IMR-90 (cell line): ENCODE data around the gene CENPS. TPM values are rescaled to one million over a fixed set of nuclear protein-coding genes. Genes with fewer than 3 reads are reported as not detected.
A peak's percentile ranks its signal among the peaks of the same experiment; 100 is the strongest.

ENCODE experiments used
- ATAC-seq: fragments of 200-7000 bp; cut with Tn5 transposase; 2 replicates; pipeline ENCODE4 v1.9.1; 2020; ENCODE audit warnings: low read depth, mild to moderate bottlenecking, moderate library complexity
- BruUV-seq: library from RNA; stranded (reverse); fragments of 400-500 nt; replicated peaks from 2 replicates; lab custom pipeline; 2021; lab: Mats Ljungman, UMichigan
- CTCF ChIA-PET: fragments of 300-600 bp; formaldehyde crosslinking; extraction: SDS; loops from one replicate; lab custom pipeline; 2021; ENCODE audit warnings: antibody characterized with exemption; lab: Yijun Ruan, JAX
- POLR2A ChIA-PET: fragments of 300-600 bp; sonication (Branson Sonifier 250); formaldehyde crosslinking; loops from one replicate; lab custom pipeline; 2022; ENCODE audit warnings: antibody characterized with exemption; ENCODE audit not compliant: unreplicated experiment; lab: Charles Lee
- DNase-seq: peaks from one replicate; pipeline ENCODE4 v3.0.0; 2013
- H2AFZ ChIP-seq: replicated peaks from 2 replicates; pipeline ENCODE3; 2013; ENCODE audit warnings: low read length, mild to moderate bottlenecking; ENCODE audit not compliant: poor library complexity
- H2AK5ac ChIP-seq: 2 replicates; pipeline ENCODE4 v1.6.1; 2013; ENCODE audit warnings: low read depth, low read length, inconsistent platforms
- H2AK9ac ChIP-seq: replicated peaks from 2 replicates; pipeline ENCODE3; 2013; ENCODE audit warnings: mild to moderate bottlenecking, low read depth, low read length, moderate library complexity; ENCODE audit not compliant: poor library complexity
- H2BK120ac ChIP-seq: 2 replicates; pipeline ENCODE4 v1.6.1; 2013; ENCODE audit warnings: low read depth, low read length, inconsistent platforms
- H2BK15ac ChIP-seq: 3 replicates; pipeline ENCODE4 v1.6.1; 2013; ENCODE audit warnings: low read depth, low read length, inconsistent platforms
- H2BK20ac ChIP-seq: 2 replicates; pipeline ENCODE4 v1.6.1; 2013; ENCODE audit warnings: low read depth, mild to moderate bottlenecking, inconsistent platforms, low read length, moderate library complexity
- H2BK5ac ChIP-seq: 2 replicates; pipeline ENCODE4 v1.6.1; 2013; ENCODE audit warnings: mild to moderate bottlenecking, low read depth, low read length, inconsistent platforms; ENCODE audit not compliant: poor library complexity, severe bottlenecking
- H3K14ac ChIP-seq: replicated peaks from 2 replicates; pipeline ENCODE4 v1.6.1; 2013; ENCODE audit warnings: low read depth, low read length, inconsistent platforms
- H3K18ac ChIP-seq: 2 replicates; pipeline ENCODE4 v1.6.1; 2013; ENCODE audit warnings: low read depth, low read length, control low read depth
- H3K23ac ChIP-seq: 2 replicates; pipeline ENCODE4 v1.6.1; 2013; ENCODE audit warnings: low read depth, low read length, inconsistent platforms
- H3K27ac ChIP-seq: 2 replicates; pipeline ENCODE4 v1.5.1; 2013; ENCODE audit warnings: mild to moderate bottlenecking, control low read depth, low read length; ENCODE audit not compliant: insufficient read depth
- H3K27me3 ChIP-seq: 2 replicates; pipeline ENCODE4 v1.6.1; 2013; ENCODE audit warnings: low read length; ENCODE audit not compliant: control insufficient read depth, insufficient read depth
- H3K36me3 ChIP-seq: 2 replicates; pipeline ENCODE4 v1.6.1; 2013; ENCODE audit warnings: low read length, mixed read lengths; ENCODE audit not compliant: control insufficient read depth, insufficient read depth
- H3K4ac ChIP-seq: 2 replicates; pipeline ENCODE4 v1.6.1; 2013; ENCODE audit warnings: low read depth, low read length, inconsistent platforms
- H3K4me1 ChIP-seq: 2 replicates; pipeline ENCODE4 v1.6.1; 2013; ENCODE audit warnings: low read length, mixed read lengths; ENCODE audit not compliant: control insufficient read depth, insufficient read depth
- H3K4me2 ChIP-seq: 2 replicates; pipeline ENCODE4 v1.6.1; 2013; ENCODE audit warnings: low read depth, mild to moderate bottlenecking, control low read depth, low read length, moderate library complexity
- H3K4me3 ChIP-seq: 2 replicates; pipeline ENCODE4 v1.5.1; 2013; ENCODE audit warnings: low read depth, mild to moderate bottlenecking, control low read depth, low read length, moderate library complexity; ENCODE audit not compliant: insufficient read depth
- H3K56ac ChIP-seq: 2 replicates; pipeline ENCODE4 v1.6.1; 2013; ENCODE audit warnings: low read length, inconsistent platforms; ENCODE audit not compliant: insufficient read depth; ENCODE audit errors: extremely low read depth
- H3K79me1 ChIP-seq, 2 experiments: 2 replicates each; pipeline ENCODE4 v1.6.1; 2013; ENCODE audit warnings: low read length in 2 of 2, inconsistent platforms in 1 of 2, low read depth in 1 of 2
- H3K9ac ChIP-seq: 2 replicates; pipeline ENCODE4 v1.6.1; 2013; ENCODE audit warnings: low read depth, low read length, control low read depth
- H3K9me1 ChIP-seq: 2 replicates; pipeline ENCODE4 v1.6.1; 2013; ENCODE audit warnings: low read length, inconsistent platforms; ENCODE audit not compliant: insufficient read depth
- H3K9me3 ChIP-seq: 2 replicates; pipeline ENCODE4 v1.6.1; 2013; ENCODE audit warnings: low read length; ENCODE audit not compliant: control insufficient read depth, insufficient read depth
- H4K20me1 ChIP-seq: 2 replicates; pipeline ENCODE4 v1.6.1; 2013; ENCODE audit warnings: low read length, inconsistent platforms; ENCODE audit not compliant: insufficient read depth
- H4K5ac ChIP-seq: 2 replicates; pipeline ENCODE4 v1.6.1; 2013; ENCODE audit warnings: mild to moderate bottlenecking, low read depth, low read length, control low read depth
- H4K8ac ChIP-seq, 2 experiments: 2 replicates each; pipeline ENCODE4 v1.6.1; 2013; ENCODE audit warnings: low read depth in 2 of 2, low read length in 2 of 2, control low read depth in 1 of 2, inconsistent platforms in 1 of 2
- H4K91ac ChIP-seq: 2 replicates; pipeline ENCODE4 v1.6.1; 2013; ENCODE audit warnings: low read depth, low read length, inconsistent platforms; ENCODE audit not compliant: insufficient read depth
- CEBPB ChIP-seq: IDR thresholded peaks from 2 replicates; pipeline ENCODE4 v1.6.1; 2012; ENCODE audit warnings: low read depth, low read length, improper control_type of control experiment
- MAFK ChIP-seq: IDR thresholded peaks from 2 replicates; pipeline ENCODE4 v1.6.1; 2012; ENCODE audit warnings: low read depth, low read length, improper control_type of control experiment
- WGBS, 2 experiments: methylation state at CpG; one replicate each; pipeline versions ENCODE4 v1.1.5 to v1.1.7; 2013; ENCODE audit warnings: missing lambda C conversion rate in 2 of 2; ENCODE audit not compliant: insufficient read length in 1 of 2; ENCODE audit errors: extremely low coverage in 2 of 2; 5-methylcytosine and 5-hydroxymethylcytosine counted together
- dilution Hi-C: fragments of 300-500 bp; cut with HindIII; formaldehyde crosslinking; loops from one replicate; pipeline ENCODE4 v1.14.3; 2018; ENCODE audit warnings: low sequenced_read_pairs; ENCODE audit not compliant: unreplicated experiment
- in situ Hi-C: fragments of 300-500 bp; cut with MboI; formaldehyde crosslinking; loops from 3 replicates; pipeline ENCODE4 v1.14.3; 2019; ENCODE audit warnings: low sequenced_read_pairs, inconsistent platforms, mixed read lengths
- intact Hi-C: fragments of 100-400 bp; cut with micrococcal nuclease; formaldehyde crosslinking; loops from 2 replicates; pipeline ENCODE4 v1.10.0; 2022
- polyA plus RNA-seq, 3 experiments: library from polyadenylated mRNA; depleted of rRNA; stranded (reverse); fragments of >200 nt; gene quantifications; 2 replicates each; pipeline ENCODE4 v1.2.3, GENCODE V29; 2012; ENCODE audit warnings: low replicate concordance in 1 of 3
- total RNA-seq: library from RNA; depleted of rRNA; stranded (reverse); fragments of >200 nt; gene quantifications from 2 replicates; pipeline ENCODE4 v1.2.3, GENCODE V29; 2012

CENPS gene
- total and polyA plus RNA-seq, 2 of the 4 experiments (the other 2 are of a cell fraction): 9.9 to 12.3 TPM

DNA sequence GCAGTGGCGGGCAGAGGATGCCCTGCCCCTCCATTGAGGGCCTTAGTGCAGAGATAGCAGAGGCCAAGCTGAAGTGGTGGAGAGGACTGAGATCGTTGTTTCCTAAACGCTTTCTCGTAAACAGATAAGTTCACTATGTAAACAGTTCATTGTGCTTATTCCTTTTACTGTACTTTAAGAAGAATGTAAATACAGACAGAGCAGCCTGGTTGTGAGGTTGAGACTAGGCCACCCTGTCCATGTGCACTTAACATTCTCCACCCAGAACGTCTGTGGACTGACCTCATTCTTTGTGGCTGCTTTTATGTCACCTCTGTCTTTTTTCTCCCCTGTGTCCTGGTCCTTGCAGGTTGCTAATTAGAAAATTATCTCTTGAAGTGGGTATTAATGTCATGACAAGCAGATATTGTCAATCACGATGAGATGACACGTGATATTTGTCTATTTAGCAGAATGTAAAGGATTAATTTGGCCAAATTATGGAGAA is 8.5 kb downstream of the CENPS start:
- Histone ChIP-seq H2BK120ac (no peak overlapping the region), H4K91ac (no peak overlapping the region), H3K18ac (no peak overlapping the region), H3K56ac (no peak overlapping the region), H3K9me1 (no peaks in the 10 kb centered on the region), H3K14ac (no peak overlapping the region), H2AK9ac (no peak overlapping the region), H2BK20ac (no peak overlapping the region), H3K9me3 (no peaks in the 10 kb centered on the region), H2AK5ac (no peak overlapping the region), H3K4me1 (peaks cover 2% of the 10 kb centered on the region; the same call in 1 of the 2 replicates), H2BK5ac (no peak overlapping the region), H3K27me3 (no peaks in the 10 kb centered on the region), H2BK15ac (no peak overlapping the region), H4K5ac (no peak overlapping the region), H3K9ac (no peak overlapping the region), H4K8ac (no peak overlapping the region), H4K20me1 (no peaks in the 10 kb centered on the region), H3K4me2 (no peak overlapping the region), H3K4me3 (no peak overlapping the region), H3K23ac (no peak overlapping the region), H3K36me3 (peaks cover 3% of the 10 kb centered on the region), H3K4ac (no peak overlapping the region), H3K79me1 (peaks cover 0 to 8% of the 10 kb centered on the region in 2 experiments; a peak in 1 of 4 replicates), H3K27ac (no peak overlapping the region), H2AFZ (no peak overlapping the region)
- BruUV-seq: no TSS peak
- 70% methylated on average over 3 of the region's 7 CpGs; no CpG with 5 or more reads in 1 of the 2 experiments for WGBS, 2 experiments
- peak; percentile 32 for DNase-seq
- dilution Hi-C loops (no loop called here), in situ Hi-C loops (no loop called here), intact Hi-C loops (loop anchor here (2.0 kb wide), 1 partner anchor 56 kb away; no protein-coding TSS in a partner anchor)
- ChIA-PET POLR2A (no interaction called here), CTCF (interaction anchor here (0.8 kb wide), 1 partner anchor 57 kb away, joined by 3 read pairs; no protein-coding TSS in a partner anchor)
- TF ChIP-seq CEBPB (no peak), MAFK (0 out of 2 replicates have a peak, but pooled peaks have one; percentile 6)
- ATAC-seq: peak; percentile 96
